HL-60 (cell line): ENCODE measurements around the gene MICALL2.
A peak's percentile ranks its signal among the peaks of the same experiment; 100 is the strongest.

Source experiments
- DNase-seq, 2 experiments: peaks; one replicate each; pipeline ENCODE4 v3.0.0-alpha.2; 2010 to 2020; ENCODE audit warnings: low read depth in 1 of 2, low spot score in 1 of 2
- H3K27ac ChIP-seq: fragments of 250-450 bp; sonication (Bioruptor Pico); replicated peaks from 2 replicates; pipeline ENCODE4 v1.5.1; 2020; ENCODE audit warnings: mild to moderate bottlenecking, moderate library complexity
- H3K27me3 ChIP-seq: fragments of 250-450 bp; sonication (Bioruptor Pico); 2 replicates; pipeline ENCODE4 v1.5.1; 2021; ENCODE audit warnings: mild to moderate bottlenecking, moderate library complexity; ENCODE audit not compliant: insufficient read depth, poor library complexity, severe bottlenecking
- H3K4me3 ChIP-seq: replicated peaks from 2 replicates; pipeline ENCODE4 v1.5.1; 2011; ENCODE audit warnings: mild to moderate bottlenecking, control low read depth, low read length; ENCODE audit not compliant: insufficient read depth
- GABPA ChIP-seq: IDR thresholded peaks from 2 replicates; pipeline ENCODE4 v1.6.1; 2012; ENCODE audit warnings: low read depth
- POLR2AphosphoS5 ChIP-seq: IDR thresholded peaks from 2 replicates; pipeline ENCODE4 v1.6.1; 2012; ENCODE audit warnings: low read depth
- SPI1 ChIP-seq: IDR thresholded peaks from 2 replicates; pipeline ENCODE4 v1.6.1; 2012; ENCODE audit warnings: low read depth, mild to moderate bottlenecking, borderline replicate concordance
- TF ChIP-seq, protein P1 (sequence below): IDR thresholded peaks from 2 replicates; pipeline ENCODE4 v1.6.1; 2012; ENCODE audit warnings: low read depth; ENCODE audit not compliant: insufficient replicate concordance
- TF ChIP-seq, protein P2 (sequence below): IDR thresholded peaks from one replicate; pipeline ENCODE4 v1.5.1; 2011; ENCODE audit warnings: low read length, control low read depth, inconsistent platforms; ENCODE audit not compliant: insufficient read depth

Gene MICALL2

DNA sequence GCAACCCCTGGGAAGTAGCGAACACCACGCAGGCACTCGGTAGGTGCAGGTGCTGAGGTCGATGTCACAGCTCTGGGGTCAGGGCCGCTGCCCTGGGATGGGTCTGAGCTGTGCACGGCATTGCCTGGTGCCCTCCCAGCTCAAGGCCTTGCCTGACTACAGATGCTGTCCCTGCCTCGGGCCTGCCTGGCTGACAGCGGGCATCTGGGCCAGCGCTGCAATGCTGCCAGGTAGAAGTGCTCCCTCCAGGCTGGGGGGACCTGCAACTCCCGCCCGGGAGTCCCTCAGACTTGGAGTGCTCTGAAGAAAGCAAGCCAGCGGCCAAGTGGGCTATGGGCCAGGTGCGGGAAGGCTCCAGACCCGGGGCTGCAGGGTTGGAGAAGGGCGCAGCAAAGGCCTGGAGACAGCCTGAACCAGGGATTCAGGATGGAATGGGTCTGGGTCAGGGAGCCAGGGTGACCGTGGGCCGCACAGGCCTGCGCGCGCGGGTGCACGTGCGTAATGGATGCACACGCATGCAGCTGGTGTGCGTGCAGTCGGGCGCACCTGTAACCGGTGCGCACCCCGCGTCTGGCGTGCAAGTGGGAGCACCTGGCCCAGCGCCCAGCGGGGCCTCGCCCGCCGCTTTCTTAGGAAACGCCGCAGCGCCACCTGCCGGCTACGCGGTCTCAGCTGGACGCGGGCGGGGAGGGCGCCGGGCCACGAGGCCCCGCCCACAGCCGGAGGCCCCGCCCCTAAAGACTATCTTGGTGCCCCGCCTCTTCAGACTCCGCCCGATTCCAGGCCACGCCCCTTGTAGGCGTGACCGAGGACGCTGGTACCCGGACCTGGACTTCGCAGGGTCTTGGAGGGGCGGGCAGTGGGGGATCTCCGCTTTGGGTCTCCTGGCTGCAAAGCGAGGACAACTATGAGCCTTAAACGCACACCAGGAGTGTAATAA, 46.7 kb downstream of the MICALL2 start:
- H3K27ac ChIP-seq: no peak overlapping the region
- peak; percentile 61 to 76 for DNase-seq
- H3K4me3 ChIP-seq: peak overlapping the region; percentile 19; the same call in 1 of the 2 replicates
- TF ChIP-seq, protein P1, sequence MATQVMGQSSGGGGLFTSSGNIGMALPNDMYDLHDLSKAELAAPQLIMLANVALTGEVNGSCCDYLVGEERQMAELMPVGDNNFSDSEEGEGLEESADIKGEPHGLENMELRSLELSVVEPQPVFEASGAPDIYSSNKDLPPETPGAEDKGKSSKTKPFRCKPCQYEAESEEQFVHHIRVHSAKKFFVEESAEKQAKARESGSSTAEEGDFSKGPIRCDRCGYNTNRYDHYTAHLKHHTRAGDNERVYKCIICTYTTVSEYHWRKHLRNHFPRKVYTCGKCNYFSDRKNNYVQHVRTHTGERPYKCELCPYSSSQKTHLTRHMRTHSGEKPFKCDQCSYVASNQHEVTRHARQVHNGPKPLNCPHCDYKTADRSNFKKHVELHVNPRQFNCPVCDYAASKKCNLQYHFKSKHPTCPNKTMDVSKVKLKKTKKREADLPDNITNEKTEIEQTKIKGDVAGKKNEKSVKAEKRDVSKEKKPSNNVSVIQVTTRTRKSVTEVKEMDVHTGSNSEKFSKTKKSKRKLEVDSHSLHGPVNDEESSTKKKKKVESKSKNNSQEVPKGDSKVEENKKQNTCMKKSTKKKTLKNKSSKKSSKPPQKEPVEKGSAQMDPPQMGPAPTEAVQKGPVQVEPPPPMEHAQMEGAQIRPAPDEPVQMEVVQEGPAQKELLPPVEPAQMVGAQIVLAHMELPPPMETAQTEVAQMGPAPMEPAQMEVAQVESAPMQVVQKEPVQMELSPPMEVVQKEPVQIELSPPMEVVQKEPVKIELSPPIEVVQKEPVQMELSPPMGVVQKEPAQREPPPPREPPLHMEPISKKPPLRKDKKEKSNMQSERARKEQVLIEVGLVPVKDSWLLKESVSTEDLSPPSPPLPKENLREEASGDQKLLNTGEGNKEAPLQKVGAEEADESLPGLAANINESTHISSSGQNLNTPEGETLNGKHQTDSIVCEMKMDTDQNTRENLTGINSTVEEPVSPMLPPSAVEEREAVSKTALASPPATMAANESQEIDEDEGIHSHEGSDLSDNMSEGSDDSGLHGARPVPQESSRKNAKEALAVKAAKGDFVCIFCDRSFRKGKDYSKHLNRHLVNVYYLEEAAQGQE: no peak
- TF ChIP-seq, protein P2, sequence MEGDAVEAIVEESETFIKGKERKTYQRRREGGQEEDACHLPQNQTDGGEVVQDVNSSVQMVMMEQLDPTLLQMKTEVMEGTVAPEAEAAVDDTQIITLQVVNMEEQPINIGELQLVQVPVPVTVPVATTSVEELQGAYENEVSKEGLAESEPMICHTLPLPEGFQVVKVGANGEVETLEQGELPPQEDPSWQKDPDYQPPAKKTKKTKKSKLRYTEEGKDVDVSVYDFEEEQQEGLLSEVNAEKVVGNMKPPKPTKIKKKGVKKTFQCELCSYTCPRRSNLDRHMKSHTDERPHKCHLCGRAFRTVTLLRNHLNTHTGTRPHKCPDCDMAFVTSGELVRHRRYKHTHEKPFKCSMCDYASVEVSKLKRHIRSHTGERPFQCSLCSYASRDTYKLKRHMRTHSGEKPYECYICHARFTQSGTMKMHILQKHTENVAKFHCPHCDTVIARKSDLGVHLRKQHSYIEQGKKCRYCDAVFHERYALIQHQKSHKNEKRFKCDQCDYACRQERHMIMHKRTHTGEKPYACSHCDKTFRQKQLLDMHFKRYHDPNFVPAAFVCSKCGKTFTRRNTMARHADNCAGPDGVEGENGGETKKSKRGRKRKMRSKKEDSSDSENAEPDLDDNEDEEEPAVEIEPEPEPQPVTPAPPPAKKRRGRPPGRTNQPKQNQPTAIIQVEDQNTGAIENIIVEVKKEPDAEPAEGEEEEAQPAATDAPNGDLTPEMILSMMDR: peak; percentile 61
- H3K27me3 ChIP-seq: peaks cover 18% of the 10 kb centered on the region

DNA sequence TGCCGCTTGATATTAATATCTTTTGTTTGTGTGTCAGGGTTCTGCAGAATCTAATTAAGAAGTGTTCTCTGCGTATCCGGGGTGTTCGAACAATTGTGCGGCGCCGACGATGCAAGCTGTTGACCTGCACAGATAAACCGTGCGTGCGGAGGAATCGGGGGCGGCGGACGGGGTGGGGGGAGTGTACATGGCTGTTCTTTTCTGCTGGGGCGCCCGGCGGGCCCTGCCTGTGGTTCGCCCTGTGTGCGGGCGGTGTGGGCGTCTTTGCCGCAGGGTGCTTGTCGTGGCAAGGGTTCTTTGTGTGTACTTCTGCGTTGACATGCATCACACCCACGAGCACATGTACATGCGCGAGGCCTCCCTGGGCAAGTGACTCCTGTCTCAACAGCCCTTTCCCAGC, 47.9 kb downstream of the MICALL2 start:
- no peak for DNase-seq
- H3K4me3 ChIP-seq: no peak overlapping the region
- H3K27ac ChIP-seq: no peak overlapping the region
- H3K27me3 ChIP-seq: peaks cover 14% of the 10 kb centered on the region
- TF ChIP-seq, protein P2: no peak
- TF ChIP-seq POLR2AphosphoS5 (no peak), SPI1 (no peak), GABPA (no peak)
- TF ChIP-seq, protein P1: no peak

DNA sequence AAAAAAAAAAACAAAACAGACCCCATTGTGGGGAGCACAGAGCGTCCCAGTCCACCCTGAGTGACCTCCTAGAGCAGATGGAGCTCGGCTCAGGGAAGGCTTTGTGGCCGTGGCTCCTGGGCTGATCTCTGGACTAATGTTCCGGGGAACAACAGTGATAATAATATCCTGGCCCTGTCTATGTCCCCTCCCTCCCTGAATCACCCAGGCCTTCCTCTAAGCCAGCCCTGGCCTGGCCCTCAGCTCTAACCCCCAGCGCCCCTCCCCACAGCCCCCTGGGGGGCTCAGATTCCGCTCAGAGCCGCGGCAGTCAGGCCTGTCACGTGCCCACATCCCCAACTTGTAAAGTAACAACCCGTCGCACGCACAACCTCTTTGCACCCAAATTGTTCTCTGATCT, 48.3 kb downstream of the MICALL2 start:
- no peak for DNase-seq
- Histone ChIP-seq H3K4me3 (no peak overlapping the region), H3K27me3 (peaks cover 14% of the 10 kb centered on the region), H3K27ac (no peak overlapping the region)
- TF ChIP-seq, protein P2: no peak
- TF ChIP-seq GABPA: no peak
- TF ChIP-seq SPI1: no peak
- TF ChIP-seq, protein P1: no peak
- no peak for TF ChIP-seq POLR2AphosphoS5
